ENCODE results near the gene GPC6. TPM values are rescaled to one million over a fixed set of nuclear protein-coding genes. Genes with fewer than 3 reads are reported as not detected.

The GPC6 gene
- total RNA-seq, 1 donor from 2014 or later, result not detected

DNA sequence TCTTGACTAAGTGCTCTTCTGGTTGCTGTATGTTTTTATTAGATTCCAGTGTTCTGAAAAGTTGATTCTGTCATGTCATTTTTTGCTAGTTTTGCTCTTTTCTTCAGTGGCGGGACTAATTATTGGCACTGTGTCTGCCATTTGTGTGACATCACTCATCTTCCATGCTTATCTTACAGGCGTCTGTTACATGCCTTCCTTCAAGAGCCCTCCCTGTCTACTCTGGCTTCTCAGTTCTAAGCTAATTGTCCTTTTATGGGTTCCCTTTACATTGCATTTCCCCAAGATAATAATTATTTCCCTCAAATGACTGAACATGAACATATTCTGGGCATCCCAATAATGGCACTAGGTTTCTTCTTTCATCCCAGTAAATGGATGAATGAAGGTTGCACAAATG lies 793.8 kb downstream of the GPC6 start:
- intact Hi-C loops (cut with micrococcal nuclease), result no loop called here

DNA sequence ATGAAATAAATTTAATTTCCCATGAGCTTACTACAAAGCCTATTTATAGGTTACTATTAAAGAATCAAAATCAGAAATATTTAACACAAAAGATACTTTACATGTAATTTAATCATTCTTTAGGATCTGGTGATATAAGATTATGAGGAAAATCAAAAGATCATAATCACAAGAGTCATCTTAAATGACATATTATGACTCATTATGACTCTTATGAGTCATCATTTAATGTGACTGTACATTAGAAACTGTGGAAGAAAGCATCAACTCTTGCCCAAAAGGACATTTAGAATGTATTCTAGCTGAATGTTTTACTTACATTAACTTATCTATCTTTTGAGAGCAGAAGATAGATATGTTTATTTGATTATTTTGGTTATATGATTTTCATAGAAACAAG lies 794.2 kb downstream of the GPC6 start:
- intact Hi-C loops (cut with micrococcal nuclease), result no loop called here

DNA sequence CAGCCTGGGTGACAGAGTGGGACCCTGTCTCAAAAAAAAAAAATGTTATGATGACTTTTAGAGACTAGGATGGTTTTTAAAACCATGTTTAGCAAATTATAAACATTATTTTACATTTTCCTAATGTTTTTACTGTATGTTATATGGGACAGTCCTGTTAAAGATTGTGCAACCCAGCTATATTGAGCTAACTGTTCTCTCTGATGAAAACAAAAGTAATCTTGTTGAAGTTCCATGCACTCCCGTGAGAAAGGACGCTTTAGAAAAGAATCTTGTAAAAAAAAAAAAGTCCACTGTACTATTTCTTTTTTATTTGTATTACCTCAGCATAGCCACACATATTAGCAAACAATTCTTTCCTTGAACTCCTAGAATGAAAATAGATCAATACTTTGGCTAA lies 801.6 kb downstream of the GPC6 start:
- intact Hi-C loops (cut with micrococcal nuclease), result no loop called here

DNA sequence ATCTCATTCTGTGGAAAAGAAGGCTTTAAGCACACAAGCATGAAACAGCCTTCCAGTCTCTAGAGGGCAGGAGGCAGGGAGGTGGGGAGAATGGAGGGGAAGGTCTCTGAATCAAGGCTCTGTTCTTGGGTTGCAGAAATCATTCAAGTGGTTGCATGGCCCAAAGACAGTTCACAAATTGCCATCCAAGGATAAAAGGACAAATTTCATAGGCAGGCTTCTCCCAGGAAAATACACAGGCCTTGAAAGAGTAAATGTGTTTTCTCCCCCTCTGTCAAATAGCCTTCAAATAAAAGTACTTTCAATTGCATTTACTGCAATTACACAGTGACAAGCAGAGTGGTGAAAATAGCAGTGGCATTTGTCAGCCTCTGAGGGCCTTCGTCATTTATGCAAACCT lies 802.0 kb downstream of the GPC6 start:
- intact Hi-C loops (cut with micrococcal nuclease), result no loop called here

- intact Hi-C loops (cut with micrococcal nuclease), result no loop called here
Measured at GRCh38 chr13:94030415-94031119, 804.0 kb downstream of the GPC6 start.

DNA sequence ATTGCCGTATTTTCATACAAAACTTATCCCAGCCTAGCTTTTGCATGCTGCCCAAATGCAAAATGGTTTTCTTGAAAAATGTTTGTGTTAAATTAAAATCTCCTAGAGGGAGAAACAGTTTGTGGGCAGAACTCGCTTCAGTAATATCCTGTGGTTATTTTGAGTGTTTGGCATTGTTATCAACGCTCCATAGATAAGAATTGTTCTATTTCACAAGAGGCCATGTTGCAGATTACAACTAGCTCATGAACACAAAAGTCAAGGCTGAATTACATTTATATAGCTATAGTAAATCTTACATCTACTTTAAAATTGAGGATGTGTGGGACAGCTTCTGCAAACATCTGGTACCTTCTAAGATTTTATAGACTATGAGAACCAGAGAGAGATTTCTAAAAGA lies 805.0 kb downstream of the GPC6 start:
- intact Hi-C loops (cut with micrococcal nuclease), result no loop called here

DNA sequence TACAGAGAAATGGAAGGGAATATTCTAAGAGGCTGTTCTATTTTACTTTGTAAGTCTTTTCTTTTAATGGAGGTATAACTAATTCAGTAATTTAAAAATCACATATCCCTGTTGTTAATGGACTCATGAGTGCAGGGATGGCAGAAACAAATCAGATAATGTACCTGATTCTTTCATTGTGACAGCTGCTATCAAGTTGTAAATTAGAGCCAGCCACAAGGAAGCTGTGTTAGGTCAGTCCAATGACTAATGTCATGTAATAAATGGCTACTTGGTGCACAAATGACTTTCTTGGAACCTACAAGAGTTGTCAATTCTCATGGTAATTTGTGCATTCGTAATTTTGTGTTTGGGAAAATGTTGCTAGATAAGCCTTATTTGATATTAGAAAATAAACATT lies 806.5 kb downstream of the GPC6 start:
- intact Hi-C loops (cut with micrococcal nuclease), result no loop called here

GRCh38 chr13:94033830-94034642 lies 807.4 kb downstream of the GPC6 start:
- intact Hi-C loops (cut with micrococcal nuclease), result no loop called here

GRCh38 chr13:94050039-94050438 lies 823.4 kb downstream of the GPC6 start:
- intact Hi-C loops (cut with micrococcal nuclease), result no loop called here

- intact Hi-C loops (cut with micrococcal nuclease), result no loop called here
Measured at GRCh38 chr13:94050686-94051085, 824.1 kb downstream of the GPC6 start.

- intact Hi-C loops (cut with micrococcal nuclease), result no loop called here
Measured at GRCh38 chr13:94053986-94054593, 827.5 kb downstream of the GPC6 start.

GRCh38 chr13:94056362-94056990 lies 829.9 kb downstream of the GPC6 start:
- intact Hi-C loops (cut with micrococcal nuclease), result no loop called here

DNA sequence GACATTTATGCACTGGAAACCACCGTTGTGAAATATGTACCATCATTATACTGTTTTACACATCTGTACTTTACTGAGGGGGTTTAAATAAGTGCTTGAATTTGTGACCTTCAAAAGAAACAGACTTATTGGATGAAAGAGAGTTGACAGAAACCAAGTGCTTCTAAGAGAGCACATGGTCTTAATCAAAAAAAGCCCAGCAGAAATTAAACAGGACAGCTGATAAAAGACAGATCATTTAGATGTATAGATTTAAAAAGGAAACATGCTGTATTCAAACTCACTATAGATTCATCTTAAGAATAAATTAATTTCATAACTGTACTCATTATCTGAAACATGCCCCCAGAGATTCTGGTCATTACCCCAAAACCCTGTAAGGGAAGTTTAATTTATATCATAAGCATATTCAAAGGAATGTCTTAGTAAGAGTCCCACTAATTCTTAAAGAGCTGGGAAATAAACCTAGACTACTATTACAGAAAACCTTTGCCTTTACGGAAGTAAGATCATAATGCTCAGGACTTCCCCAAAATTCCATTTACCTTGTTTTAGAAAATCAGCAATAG lies 831.1 kb downstream of the GPC6 start:
- intact Hi-C loops (cut with micrococcal nuclease), result no loop called here

DNA sequence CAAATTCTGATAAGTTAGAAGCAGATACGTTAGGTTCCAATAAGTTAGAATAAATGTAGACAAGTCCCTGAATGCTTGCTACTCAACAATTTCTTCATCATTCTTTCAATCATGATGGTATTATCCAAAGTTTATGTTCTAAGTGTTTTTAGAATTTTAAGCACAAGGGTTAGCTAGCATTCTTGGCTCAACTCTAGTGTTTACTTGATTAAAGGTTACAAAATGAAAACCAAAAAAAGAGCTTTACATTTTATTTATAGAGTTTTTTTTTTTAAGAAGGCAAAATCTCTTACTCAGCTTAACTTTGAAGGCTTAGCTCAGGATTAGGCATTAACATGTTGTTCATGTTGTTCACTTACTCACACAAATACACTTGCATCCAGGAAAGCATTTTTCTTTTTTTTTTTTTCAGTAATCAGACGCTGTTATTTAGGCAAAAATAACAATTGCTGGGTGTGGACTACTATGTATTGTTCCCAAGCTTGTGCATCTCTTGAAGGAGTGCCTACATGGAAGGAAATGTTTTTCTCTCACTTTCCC lies 832.3 kb downstream of the GPC6 start:
- intact Hi-C loops (cut with micrococcal nuclease), result no loop called here

GRCh38 chr13:94061301-94061700 lies 834.7 kb downstream of the GPC6 start:
- intact Hi-C loops (cut with micrococcal nuclease), result no loop called here

- intact Hi-C loops (cut with micrococcal nuclease), result no loop called here
Measured at GRCh38 chr13:94063096-94063495, 836.5 kb downstream of the GPC6 start.

- intact Hi-C loops (cut with micrococcal nuclease), result no loop called here
Measured at GRCh38 chr13:94063848-94064247, 837.2 kb downstream of the GPC6 start.

- intact Hi-C loops (cut with micrococcal nuclease), result no loop called here
Measured at GRCh38 chr13:94065741-94066140, 839.1 kb downstream of the GPC6 start.

GRCh38 chr13:94073007-94073744 lies 846.6 kb downstream of the GPC6 start:
- intact Hi-C loops (cut with micrococcal nuclease), result no loop called here

DNA sequence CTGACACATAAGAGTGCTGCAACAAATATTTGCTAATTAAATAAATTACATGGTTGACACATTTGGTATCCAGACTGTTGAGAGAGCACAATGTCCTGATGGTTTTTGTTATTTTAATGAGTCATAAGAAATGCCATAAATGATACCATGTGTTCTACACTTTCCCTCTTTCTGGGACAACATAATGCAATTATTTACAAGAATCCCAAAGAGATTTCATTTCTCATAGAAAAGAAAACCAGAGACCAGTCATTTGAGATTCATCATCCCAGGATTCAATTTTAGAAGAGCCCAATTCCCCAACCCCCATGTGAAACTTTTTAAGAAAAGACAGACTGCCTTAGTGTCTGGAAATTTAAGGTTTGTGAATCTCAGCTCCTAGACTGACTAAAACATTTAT lies 853.3 kb downstream of the GPC6 start:
- intact Hi-C loops (cut with micrococcal nuclease), result no loop called here

GRCh38 chr13:94080527-94080926 lies 853.9 kb downstream of the GPC6 start:
- intact Hi-C loops (cut with micrococcal nuclease), result no loop called here
